ENCODE results near the gene RAI14.

Gene RAI14

DNA sequence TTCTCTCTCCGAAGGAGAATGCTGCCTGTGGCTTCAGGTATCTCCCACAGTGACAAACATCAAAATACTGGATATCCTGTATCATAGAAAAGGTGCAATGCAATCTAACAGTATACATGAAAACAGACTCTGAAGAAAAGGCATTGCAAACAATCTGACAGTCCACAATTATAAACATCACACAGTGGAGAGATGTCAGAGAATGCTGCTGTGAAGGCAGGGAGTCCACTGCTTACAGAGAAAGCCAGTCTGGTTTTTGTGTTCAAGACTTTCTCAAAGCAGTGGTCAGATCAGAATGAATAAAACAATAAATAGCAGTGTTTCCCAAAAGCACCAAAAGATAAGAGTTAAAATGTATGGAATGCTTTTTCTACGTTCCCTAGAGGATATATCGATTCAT, 211.5 kb downstream of the RAI14 start:
- Histone ChIP-seq H3K4me3 (ENCODE audit: low read length) (no peak overlapping the region), H4K20me1 (ENCODE audit: insufficient read depth, low read length) (no peaks in the 10 kb centered on the region), H3K27ac (ENCODE audit: low read length) (no peak overlapping the region), H3K79me2 (ENCODE audit: low read length) (no peaks in the 10 kb centered on the region), H3K4me2 (ENCODE audit: low read length) (no peak overlapping the region), H3K9me3 (ENCODE audit: insufficient read depth, low read length) (no peaks in the 10 kb centered on the region), H3K27me3 (ENCODE audit: low read depth, low read length) (no peaks in the 10 kb centered on the region), H3K36me3 (replicated peaks; ENCODE audit: low read depth, low read length) (no peaks in the 10 kb centered on the region), H3K4me1 (ENCODE audit: low read length) (no peaks in the 10 kb centered on the region), H2AFZ (ENCODE audit: low read depth, low read length) (no peak overlapping the region), H3K9ac (ENCODE audit: low read length) (no peak overlapping the region)
- TF ChIP-seq CTCF (IDR thresholded peaks at IDR 0.05; ENCODE audit: low read depth, low read length) = no peak
- TF ChIP-seq EZH2phosphoT487 (IDR thresholded peaks at IDR 0.05; ENCODE audit: low read depth) = no peak

DNA sequence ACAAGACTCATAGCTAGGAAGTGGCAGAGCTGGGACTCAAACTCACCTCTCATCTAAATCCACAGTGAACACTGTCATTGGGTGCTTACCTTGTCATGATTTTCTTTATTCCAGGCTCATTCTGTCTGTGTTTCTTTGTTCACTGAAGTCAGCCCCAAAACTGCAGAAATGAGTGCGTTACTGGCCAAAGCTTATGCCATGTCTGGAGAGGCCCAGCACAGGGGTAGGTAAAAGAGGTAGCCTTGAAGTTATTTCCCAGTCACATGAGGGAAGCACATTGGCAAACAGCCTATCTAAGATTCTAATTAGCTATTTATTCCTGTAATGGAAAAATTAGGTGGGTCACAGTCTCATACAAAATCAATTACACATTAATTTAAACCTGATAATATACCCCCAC, 212.7 kb downstream of the RAI14 start:
- Histone ChIP-seq H3K27ac (ENCODE audit: low read length) (no peak overlapping the region), H3K9me3 (ENCODE audit: insufficient read depth, low read length) (no peaks in the 10 kb centered on the region), H3K9ac (ENCODE audit: low read length) (no peak overlapping the region), H2AFZ (ENCODE audit: low read depth, low read length) (no peak overlapping the region), H3K4me2 (ENCODE audit: low read length) (no peak overlapping the region), H3K4me3 (ENCODE audit: low read length) (no peak overlapping the region), H3K27me3 (ENCODE audit: low read depth, low read length) (no peaks in the 10 kb centered on the region), H3K4me1 (ENCODE audit: low read length) (no peaks in the 10 kb centered on the region), H3K79me2 (ENCODE audit: low read length) (no peaks in the 10 kb centered on the region), H3K36me3 (replicated peaks; ENCODE audit: low read depth, low read length) (no peaks in the 10 kb centered on the region), H4K20me1 (ENCODE audit: insufficient read depth, low read length) (no peaks in the 10 kb centered on the region)
- TF ChIP-seq EZH2phosphoT487 (IDR thresholded peaks at IDR 0.05; ENCODE audit: low read depth) (no peak), CTCF (IDR thresholded peaks at IDR 0.05; ENCODE audit: low read depth, low read length) (no peak)

GRCh38 chr5:34869256-34869655, 213.1 kb downstream of the RAI14 start:
- H3K27ac ChIP-seq (ENCODE audit: low read length) = no peak overlapping the region
- H3K36me3 ChIP-seq (replicated peaks; ENCODE audit: low read depth, low read length) = no peaks in the 10 kb centered on the region
- H2AFZ ChIP-seq (ENCODE audit: low read depth, low read length) = no peak overlapping the region
- no peaks in the 10 kb centered on the region for H3K27me3 ChIP-seq (ENCODE audit: low read depth, low read length)
- no peaks in the 10 kb centered on the region for H4K20me1 ChIP-seq (ENCODE audit: insufficient read depth, low read length)
- no peaks in the 10 kb centered on the region for H3K9me3 ChIP-seq (ENCODE audit: insufficient read depth, low read length)
- no peaks in the 10 kb centered on the region for H3K79me2 ChIP-seq (ENCODE audit: low read length)
- H3K4me3 ChIP-seq (ENCODE audit: low read length) = no peak overlapping the region
- no peak for TF ChIP-seq EZH2phosphoT487 (IDR thresholded peaks at IDR 0.05; ENCODE audit: low read depth)
- TF ChIP-seq CTCF (IDR thresholded peaks at IDR 0.05; ENCODE audit: low read depth, low read length) = no peak
- H3K9ac ChIP-seq (ENCODE audit: low read length) = no peak overlapping the region
- H3K4me1 ChIP-seq (ENCODE audit: low read length) = no peaks in the 10 kb centered on the region
- no peak overlapping the region for H3K4me2 ChIP-seq (ENCODE audit: low read length)

- Histone ChIP-seq H3K4me2 (ENCODE audit: low read length) (no peak overlapping the region), H3K27ac (ENCODE audit: low read length) (no peak overlapping the region), H4K20me1 (ENCODE audit: insufficient read depth, low read length) (no peaks in the 10 kb centered on the region), H3K4me3 (ENCODE audit: low read length) (no peak overlapping the region), H3K4me1 (ENCODE audit: low read length) (no peaks in the 10 kb centered on the region), H2AFZ (ENCODE audit: low read depth, low read length) (no peak overlapping the region), H3K9me3 (ENCODE audit: insufficient read depth, low read length) (no peaks in the 10 kb centered on the region), H3K79me2 (ENCODE audit: low read length) (no peaks in the 10 kb centered on the region), H3K36me3 (replicated peaks; ENCODE audit: low read depth, low read length) (no peaks in the 10 kb centered on the region), H3K9ac (ENCODE audit: low read length) (no peak overlapping the region), H3K27me3 (ENCODE audit: low read depth, low read length) (no peaks in the 10 kb centered on the region)
- TF ChIP-seq EZH2phosphoT487 (IDR thresholded peaks at IDR 0.05; ENCODE audit: low read depth) = no peak
- no peak for TF ChIP-seq CTCF (IDR thresholded peaks at IDR 0.05; ENCODE audit: low read depth, low read length)
These were observed 214.3 kb downstream of the RAI14 start for GRCh38 chr5:34870382-34870781.

All from OCI-LY3 (cell line).